ENCODE data around the gene GRIN1. TPM values are rescaled to one million over a fixed set of nuclear protein-coding genes. Genes with fewer than 3 reads are reported as not detected.

The GRIN1 gene
- total RNA-seq, 2 donors from 2014 or later: 0.35 to 0.73 TPM

DNA sequence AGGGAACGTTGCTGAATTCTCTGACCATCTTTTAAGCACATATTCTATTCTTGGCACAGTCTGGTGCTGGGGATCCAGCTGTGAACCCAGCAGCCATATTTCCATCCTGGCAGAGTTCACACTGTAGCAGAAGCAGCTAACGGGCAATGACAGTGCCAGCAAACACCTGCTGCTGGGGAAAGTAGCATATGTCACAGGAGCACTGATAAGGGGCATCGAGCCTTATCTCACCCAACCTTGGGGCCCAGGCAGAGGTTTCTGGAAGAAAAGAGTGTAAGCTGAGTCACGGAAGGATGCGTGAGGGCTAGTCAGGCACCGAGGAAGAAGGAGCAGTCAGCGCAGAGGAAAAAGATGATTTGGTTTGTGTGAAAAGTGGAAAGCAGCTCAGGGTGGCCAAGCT lies 67.6 kb downstream of the GRIN1 start:
- peak overlapping the region; percentile 90 for H3K4me3 Mint-ChIP-seq
- no peaks in the 10 kb centered on the region for H3K9me3 Mint-ChIP-seq
- no peaks in the 10 kb centered on the region for H3K9me3 ChIP-seq (ENCODE audit: control insufficient read depth, low read length)
- H3K4me3 ChIP-seq (ENCODE audit: low read length): peak overlapping the region; percentile 92
- 90 to 98% methylated on average over 7 of the region's 7 CpGs for WGBS, 2 experiments (ENCODE audit: insufficient coverage in 1 of 2, insufficient read length in 1 of 2)
- H3K9ac ChIP-seq (ENCODE audit: extremely low read depth, low read length, poor library complexity, severe bottlenecking): peak overlapping the region; percentile 85
- peaks cover 16% of the 10 kb centered on the region for H3K4me1 ChIP-seq (ENCODE audit: control insufficient read depth, insufficient read depth, low read length)
- no peaks in the 10 kb centered on the region for H3K27me3 Mint-ChIP-seq (ENCODE audit: insufficient read depth)
- peaks cover 17% of the 10 kb centered on the region for H3K36me3 ChIP-seq (ENCODE audit: control insufficient read depth, insufficient read depth, low read length)
- no peak overlapping the region for H3K27ac ChIP-seq (ENCODE audit: low read depth, low read length)
- H3K36me3 Mint-ChIP-seq (ENCODE audit: low read depth): peaks cover 33% of the 10 kb centered on the region
- TF ChIP-seq, protein P1, sequence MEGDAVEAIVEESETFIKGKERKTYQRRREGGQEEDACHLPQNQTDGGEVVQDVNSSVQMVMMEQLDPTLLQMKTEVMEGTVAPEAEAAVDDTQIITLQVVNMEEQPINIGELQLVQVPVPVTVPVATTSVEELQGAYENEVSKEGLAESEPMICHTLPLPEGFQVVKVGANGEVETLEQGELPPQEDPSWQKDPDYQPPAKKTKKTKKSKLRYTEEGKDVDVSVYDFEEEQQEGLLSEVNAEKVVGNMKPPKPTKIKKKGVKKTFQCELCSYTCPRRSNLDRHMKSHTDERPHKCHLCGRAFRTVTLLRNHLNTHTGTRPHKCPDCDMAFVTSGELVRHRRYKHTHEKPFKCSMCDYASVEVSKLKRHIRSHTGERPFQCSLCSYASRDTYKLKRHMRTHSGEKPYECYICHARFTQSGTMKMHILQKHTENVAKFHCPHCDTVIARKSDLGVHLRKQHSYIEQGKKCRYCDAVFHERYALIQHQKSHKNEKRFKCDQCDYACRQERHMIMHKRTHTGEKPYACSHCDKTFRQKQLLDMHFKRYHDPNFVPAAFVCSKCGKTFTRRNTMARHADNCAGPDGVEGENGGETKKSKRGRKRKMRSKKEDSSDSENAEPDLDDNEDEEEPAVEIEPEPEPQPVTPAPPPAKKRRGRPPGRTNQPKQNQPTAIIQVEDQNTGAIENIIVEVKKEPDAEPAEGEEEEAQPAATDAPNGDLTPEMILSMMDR (conservative IDR thresholded peaks at IDR 0.05): no peak
- no peaks in the 10 kb centered on the region for H3K27me3 ChIP-seq (ENCODE audit: control insufficient read depth, insufficient read depth, low read length, poor library complexity, severe bottlenecking)
- peaks cover 19% of the 10 kb centered on the region for H3K4me1 Mint-ChIP-seq
- H3K27ac Mint-ChIP-seq: peak overlapping the region; percentile 93
- no peak for DNase-seq

DNA sequence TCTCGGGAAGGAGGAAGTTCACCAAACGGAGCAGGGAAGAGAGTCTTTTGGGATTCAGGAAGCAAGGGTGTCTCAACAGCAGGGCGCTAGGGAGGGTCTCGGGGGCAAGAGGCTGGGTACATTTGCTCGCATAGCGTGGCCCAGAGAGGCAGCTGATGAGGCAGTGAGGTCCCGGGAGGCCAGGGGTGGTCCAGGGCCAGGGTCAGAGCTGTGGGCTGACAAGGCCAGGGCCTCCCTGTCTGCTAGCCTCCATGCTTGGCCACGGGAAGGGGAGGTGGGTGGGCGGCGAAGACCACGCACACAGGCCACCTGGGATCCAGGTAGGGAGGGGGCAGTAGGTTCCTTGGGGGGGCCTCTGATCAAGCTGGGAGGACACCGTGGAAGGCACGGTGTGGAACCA lies 72.6 kb downstream of the GRIN1 start:
- peaks cover 3% of the 10 kb centered on the region for H3K4me1 ChIP-seq (ENCODE audit: control insufficient read depth, insufficient read depth, low read length)
- H3K27ac ChIP-seq (ENCODE audit: low read depth, low read length): no peak overlapping the region
- Mint-ChIP-seq H3K27ac (peak overlapping the region; percentile 22), H3K4me3 (no peak overlapping the region), H3K36me3 (ENCODE audit: low read depth) (peaks cover 39% of the 10 kb centered on the region), H3K27me3 (ENCODE audit: insufficient read depth) (no peaks in the 10 kb centered on the region), H3K9me3 (no peaks in the 10 kb centered on the region), H3K4me1 (peaks cover under 1% of the 10 kb centered on the region)
- no peak for DNase-seq
- peaks cover 25% of the 10 kb centered on the region for H3K36me3 ChIP-seq (ENCODE audit: control insufficient read depth, insufficient read depth, low read length)
- no peaks in the 10 kb centered on the region for H3K9me3 ChIP-seq (ENCODE audit: control insufficient read depth, low read length)
- TF ChIP-seq, protein P1 (conservative IDR thresholded peaks at IDR 0.05): no peak
- H3K27me3 ChIP-seq (ENCODE audit: control insufficient read depth, insufficient read depth, low read length, poor library complexity, severe bottlenecking): no peaks in the 10 kb centered on the region
- WGBS, 2 experiments (ENCODE audit: insufficient coverage in 1 of 2, insufficient read length in 1 of 2): 86 to 90% methylated on average over 9 to 13 of the region's 13 CpGs
- no peak overlapping the region for H3K9ac ChIP-seq (ENCODE audit: extremely low read depth, low read length, poor library complexity, severe bottlenecking)
- no peak overlapping the region for H3K4me3 ChIP-seq (ENCODE audit: low read length)

DNA sequence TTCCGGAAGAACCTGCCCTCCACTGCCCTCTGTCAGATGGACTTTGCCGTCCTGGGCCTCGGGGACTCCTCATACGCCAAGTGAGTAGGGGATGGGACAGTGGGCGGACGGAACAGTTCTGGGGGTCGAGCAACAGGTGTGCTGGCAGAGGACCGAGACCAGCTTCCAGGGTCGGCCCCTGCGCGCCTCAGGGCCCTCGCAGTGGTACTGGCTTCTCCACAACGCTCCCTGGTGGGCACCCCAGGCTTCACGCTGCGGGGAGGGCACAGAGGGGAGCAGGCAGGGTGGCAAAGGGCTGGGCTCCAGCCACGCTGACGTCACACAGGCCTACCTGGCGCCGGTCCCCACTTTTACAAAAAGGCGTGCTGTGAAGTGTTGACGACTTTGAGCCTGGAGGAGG lies 73.6 kb downstream of the GRIN1 start:
- Histone ChIP-seq H3K4me1 (ENCODE audit: control insufficient read depth, insufficient read depth, low read length) (peaks cover 3% of the 10 kb centered on the region), H3K9me3 (ENCODE audit: control insufficient read depth, low read length) (no peaks in the 10 kb centered on the region), H3K27me3 (ENCODE audit: control insufficient read depth, insufficient read depth, low read length, poor library complexity, severe bottlenecking) (no peaks in the 10 kb centered on the region), H3K9ac (ENCODE audit: extremely low read depth, low read length, poor library complexity, severe bottlenecking) (no peak overlapping the region), H3K36me3 (ENCODE audit: control insufficient read depth, insufficient read depth, low read length) (peaks cover 19% of the 10 kb centered on the region), H3K4me3 (ENCODE audit: low read length) (no peak overlapping the region), H3K27ac (ENCODE audit: low read depth, low read length) (no peak overlapping the region)
- no peak overlapping the region for H3K4me3 Mint-ChIP-seq
- WGBS, 2 experiments (ENCODE audit: insufficient coverage in 1 of 2, insufficient read length in 1 of 2): 96 to 98% methylated on average over 19 to 21 of the region's 21 CpGs
- peaks cover 5% of the 10 kb centered on the region for H3K4me1 Mint-ChIP-seq
- H3K27me3 Mint-ChIP-seq (ENCODE audit: insufficient read depth): no peaks in the 10 kb centered on the region
- H3K9me3 Mint-ChIP-seq: no peaks in the 10 kb centered on the region
- no peak for DNase-seq
- TF ChIP-seq, protein P1 (conservative IDR thresholded peaks at IDR 0.05): peak; percentile 24
- H3K36me3 Mint-ChIP-seq (ENCODE audit: low read depth): peaks cover 29% of the 10 kb centered on the region
- no peak overlapping the region for H3K27ac Mint-ChIP-seq
